HepG2 (cell line): ENCODE results near the gene MILR1.

Experiments
- ATF2 ChIP-seq: sonication (generic); formaldehyde crosslinking; IDR thresholded peaks from 2 replicates; pipeline ENCODE4 v1.4.0; 2020; ENCODE audit warnings: missing genetic modification reagents
- FIP1L1 ChIP-seq: fragments of 200-400 bp; formaldehyde crosslinking; IDR thresholded peaks from 2 replicates; pipeline ENCODE4 v1.6.1; 2018; ENCODE audit warnings: low read depth, mild to moderate bottlenecking, low read length, moderate library complexity, borderline replicate concordance; ENCODE audit not compliant: insufficient read depth
- HMGXB4 ChIP-seq, 2 experiments: sonication (generic) in 1 of 2; formaldehyde crosslinking in 1 of 2; IDR thresholded peaks; 2 replicates each; pipeline versions ENCODE4 v1.4.0 to v1.6.1; 2018 to 2020; ENCODE audit warnings: missing genetic modification reagents in 2 of 2, borderline replicate concordance in 1 of 2, low read depth in 1 of 2, mild to moderate bottlenecking in 1 of 2, missing biosample characterization in 1 of 2
- MYNN ChIP-seq: sonication (generic); formaldehyde crosslinking; IDR thresholded peaks from 2 replicates; pipeline ENCODE4 v1.4.0; 2020; ENCODE audit warnings: mild to moderate bottlenecking, low read depth, missing genetic modification reagents
- NFE2L1 ChIP-seq: sonication (generic); formaldehyde crosslinking; IDR thresholded peaks from 2 replicates; pipeline ENCODE4 v1.4.0; 2020; ENCODE audit warnings: missing genetic modification reagents, mild to moderate bottlenecking, borderline replicate concordance
- RAD21 ChIP-seq: fragments of 450-650 bp; formaldehyde crosslinking; IDR thresholded peaks from 2 replicates; pipeline ENCODE4 v1.5.0; 2020; ENCODE audit warnings: mild to moderate bottlenecking
- ZNF768 ChIP-seq: sonication (generic); formaldehyde crosslinking; IDR thresholded peaks from 2 replicates; pipeline ENCODE4 v1.4.0; 2020; ENCODE audit warnings: missing genetic modification reagents
- TF ChIP-seq, protein P1 (sequence below): sonication (generic); formaldehyde crosslinking; IDR thresholded peaks from 2 replicates; pipeline ENCODE4 v1.5.1; 2020; ENCODE audit warnings: missing genetic modification reagents, mild to moderate bottlenecking, borderline replicate concordance

DNA sequence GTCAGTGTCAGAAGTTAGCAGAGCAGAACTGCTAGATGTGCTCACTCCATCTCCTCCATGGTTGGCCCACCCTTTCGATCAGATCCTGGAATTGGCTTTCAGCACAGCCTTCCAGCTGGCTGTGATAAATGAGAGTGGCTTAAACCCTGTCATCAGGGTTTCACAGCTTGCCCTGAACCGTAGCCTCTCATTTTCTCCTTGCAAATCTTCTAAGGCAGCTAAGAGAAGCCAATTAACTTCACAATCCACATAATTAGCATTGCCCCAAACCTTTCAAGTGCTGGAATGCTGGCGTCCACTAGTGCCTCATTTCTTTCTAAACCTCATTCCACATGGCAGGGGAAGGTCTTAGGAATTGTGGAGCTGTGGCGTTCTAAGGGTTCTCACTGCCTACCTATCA is 21.7 kb downstream of the MILR1 start:
- no peak for TF ChIP-seq FIP1L1
- TF ChIP-seq, protein P1, sequence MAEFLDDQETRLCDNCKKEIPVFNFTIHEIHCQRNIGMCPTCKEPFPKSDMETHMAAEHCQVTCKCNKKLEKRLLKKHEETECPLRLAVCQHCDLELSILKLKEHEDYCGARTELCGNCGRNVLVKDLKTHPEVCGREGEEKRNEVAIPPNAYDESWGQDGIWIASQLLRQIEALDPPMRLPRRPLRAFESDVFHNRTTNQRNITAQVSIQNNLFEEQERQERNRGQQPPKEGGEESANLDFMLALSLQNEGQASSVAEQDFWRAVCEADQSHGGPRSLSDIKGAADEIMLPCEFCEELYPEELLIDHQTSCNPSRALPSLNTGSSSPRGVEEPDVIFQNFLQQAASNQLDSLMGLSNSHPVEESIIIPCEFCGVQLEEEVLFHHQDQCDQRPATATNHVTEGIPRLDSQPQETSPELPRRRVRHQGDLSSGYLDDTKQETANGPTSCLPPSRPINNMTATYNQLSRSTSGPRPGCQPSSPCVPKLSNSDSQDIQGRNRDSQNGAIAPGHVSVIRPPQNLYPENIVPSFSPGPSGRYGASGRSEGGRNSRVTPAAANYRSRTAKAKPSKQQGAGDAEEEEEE (CRISPR knock-in tag): no peak
- no peak for TF ChIP-seq NFE2L1 (CRISPR knock-in tag)
- no peak for TF ChIP-seq RAD21 (CRISPR knock-in tag)
- no peak for TF ChIP-seq ZNF768 (CRISPR knock-in tag)
- TF ChIP-seq ATF2 (CRISPR knock-in tag): no peak
- no peak for TF ChIP-seq HMGXB4 (CRISPR knock-in tag; IDR thresholded peaks at IDR 0.05; ENCODE audit: borderline replicate concordance in 1 of 2, low read depth in 1 of 2)
- TF ChIP-seq MYNN (CRISPR knock-in tag): no peak
